K562 (cell line): ENCODE measurements around the gene IL18RAP. TPM values are rescaled to one million over a fixed set of nuclear protein-coding genes. Genes with fewer than 3 reads are reported as not detected.

ENCODE experiments used
- DIDO1 ChIP-seq: fragments of 450-650 bp; IDR thresholded peaks from 2 replicates; pipeline ENCODE4 v1.6.1; 2016; ENCODE audit warnings: low read depth, missing biosample characterization, missing genetic modification characterization
- KAT8 ChIP-seq: fragments of 450-650 bp; IDR thresholded peaks from 2 replicates; pipeline ENCODE4 v1.6.1; 2016; ENCODE audit warnings: low read depth, mild to moderate bottlenecking
- MAFF ChIP-seq: IDR thresholded peaks from 2 replicates; pipeline ENCODE4 v1.6.1; 2012; ENCODE audit warnings: low read length, improper control_type of control experiment
- NBN ChIP-seq: fragments of 450-650 bp; IDR thresholded peaks from 2 replicates; pipeline ENCODE4 v1.6.1; 2016; ENCODE audit warnings: low read depth, mild to moderate bottlenecking
- PTRF ChIP-seq: fragments of 450-650 bp; IDR thresholded peaks from 2 replicates; pipeline ENCODE4 v1.6.1; 2016; ENCODE audit warnings: mild to moderate bottlenecking, missing genetic modification characterization, missing compliant biosample characterization
- SIN3A ChIP-seq, 2 experiments: fragments of 150-350 bp in 1 of 2; IDR thresholded peaks; 2 replicates each; pipeline ENCODE4 v1.6.1; 2011 to 2016; ENCODE audit warnings: borderline replicate concordance in 2 of 2, low read depth in 2 of 2, low read length in 2 of 2, mild to moderate bottlenecking in 2 of 2, moderate library complexity in 2 of 2; ENCODE audit not compliant: control insufficient read depth in 1 of 2
- SRSF3 ChIP-seq: fragments of 200-400 bp; formaldehyde crosslinking; IDR thresholded peaks from 2 replicates; pipeline ENCODE4 v1.6.1; 2016; ENCODE audit warnings: mild to moderate bottlenecking, low read length, moderate library complexity; ENCODE audit not compliant: insufficient read depth
- TAL1 ChIP-seq: fragments of 450-650 bp; IDR thresholded peaks from 2 replicates; pipeline ENCODE4 v1.6.1; 2016; ENCODE audit warnings: mild to moderate bottlenecking
- TCF3 ChIP-seq: sonication (generic); formaldehyde crosslinking; IDR thresholded peaks from 2 replicates; pipeline ENCODE4 v1.4.0; 2020; ENCODE audit warnings: mild to moderate bottlenecking, missing genetic modification reagents
- ZFPM2 ChIP-seq: fragments of 250-450 bp; sonication (Bioruptor Pico); IDR thresholded peaks from 2 replicates; pipeline ENCODE4 v1.5.1; 2022; ENCODE audit warnings: mild to moderate bottlenecking
- ZNF143 ChIP-seq: sonication (generic); formaldehyde crosslinking; IDR thresholded peaks from 2 replicates; pipeline ENCODE4 v1.9.0; 2022; ENCODE audit warnings: mild to moderate bottlenecking, missing genetic modification reagents
- ZNF445 ChIP-seq: fragments of 250-450 bp; sonication (Bioruptor Pico); IDR thresholded peaks from 2 replicates; pipeline ENCODE4 v1.4.0; 2020; ENCODE audit warnings: low read depth, mild to moderate bottlenecking, moderate library complexity
- ZNF699 ChIP-seq: fragments of 250-450 bp; sonication (Bioruptor Pico); IDR thresholded peaks from 2 replicates; pipeline ENCODE4 v1.8.0; 2021; ENCODE audit warnings: mild to moderate bottlenecking, moderate library complexity; ENCODE audit not compliant: insufficient replicate concordance
- ZNF778 ChIP-seq: fragments of 450-650 bp; formaldehyde crosslinking; IDR thresholded peaks from 2 replicates; pipeline ENCODE4 v1.4.0; 2020; ENCODE audit warnings: mild to moderate bottlenecking, moderate library complexity
- ZZZ3 ChIP-seq: fragments of 450-650 bp; IDR thresholded peaks from 2 replicates; pipeline ENCODE4 v1.6.1; 2016; ENCODE audit warnings: antibody characterized with exemption, mild to moderate bottlenecking, moderate library complexity
- polyA plus RNA-seq, 8 experiments: library from polyadenylated mRNA; depleted of rRNA in 4 of 8; stranded (reverse) in 5 of 8; unstranded in 3 of 8; fragments of >200 nt; fragmentation: Nextera tagmentation in 2 of 8; fragmentation: Illumina TruSeq in 1 of 8; extraction: Ambion mirVana in 2 of 8; extraction: Trizol in 1 of 8; gene quantifications; 2 replicates each; pipeline versions ENCODE4 v1.2.1 to v1.2.3, GENCODE V29; 2011 to 2014; ENCODE audit warnings: inconsistent platforms in 1 of 8, missing spikeins in 1 of 8
- total RNA-seq, 7 experiments: library from RNA; depleted of rRNA in 6 of 7; stranded (reverse); fragments of >200 nt in 6 of 7; fragmentation: Illumina TruSeq in 2 of 7; extraction: Trizol in 2 of 7; gene quantifications; 2 replicates each; pipeline versions ENCODE4 v1.2.1 to v1.2.3, GENCODE V29; 2011 to 2021; ENCODE audit warnings: low replicate concordance in 1 of 7
- TF ChIP-seq, protein P1 (sequence below): sonication (generic); formaldehyde crosslinking; IDR thresholded peaks from 2 replicates; pipeline ENCODE4 v1.8.1; 2023; ENCODE audit warnings: mild to moderate bottlenecking, missing genetic modification reagents
- TF ChIP-seq, protein P2 (sequence below): sonication (generic); formaldehyde crosslinking; IDR thresholded peaks from 2 replicates; pipeline ENCODE4 v1.8.1; 2023; ENCODE audit warnings: mild to moderate bottlenecking, missing genetic modification reagents
- TF ChIP-seq, protein P3 (sequence below): fragments of 250-450 bp; sonication (Bioruptor Pico); IDR thresholded peaks from 2 replicates; pipeline ENCODE4 v1.4.0; 2020; ENCODE audit warnings: mild to moderate bottlenecking
- TF ChIP-seq, protein P4 (sequence below): fragments of 450-650 bp; IDR thresholded peaks from 2 replicates; pipeline ENCODE4 v1.6.1; 2018; ENCODE audit warnings: mild to moderate bottlenecking, low read depth; ENCODE audit not compliant: partially characterized antibody
- TF ChIP-seq, protein P5 (sequence below): fragments of 450-650 bp; formaldehyde crosslinking; IDR thresholded peaks from 2 replicates; pipeline ENCODE4 v1.4.0; 2020; ENCODE audit warnings: mild to moderate bottlenecking, moderate library complexity

Gene IL18RAP
- total and polyA plus RNA-seq, 9 of the 15 experiments (the other 6 are each of a cell fraction or from before 2014, with no cell fraction given): 1.1 to 20.5 (median 5.8) TPM

DNA sequence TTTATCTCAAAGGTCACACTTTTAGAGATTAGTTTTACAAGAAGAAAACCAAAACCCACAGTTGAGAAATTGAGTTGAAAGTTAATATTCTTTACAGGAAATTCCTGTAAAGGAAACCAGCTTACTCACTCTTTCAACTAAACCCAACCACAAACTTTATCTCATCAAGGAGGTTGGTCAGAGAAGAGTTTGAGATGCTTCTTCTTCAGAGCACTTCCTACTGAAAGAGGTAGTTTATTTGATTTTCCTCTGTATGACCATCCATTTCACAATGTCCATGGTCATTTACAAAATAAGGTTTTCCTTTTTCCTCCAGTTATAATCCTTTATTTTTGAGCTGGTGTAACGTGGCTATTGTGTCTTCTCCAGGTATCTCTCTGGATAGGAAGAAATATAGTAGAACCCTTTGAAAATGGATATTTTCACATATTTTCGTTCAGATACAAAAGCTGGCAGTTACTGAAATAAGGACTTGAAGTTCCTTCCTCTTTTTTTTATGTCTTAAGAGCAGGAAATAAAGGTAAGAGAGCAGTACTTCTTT, 4.5 kb upstream of the IL18RAP start (continued):
- TF ChIP-seq, protein P1, sequence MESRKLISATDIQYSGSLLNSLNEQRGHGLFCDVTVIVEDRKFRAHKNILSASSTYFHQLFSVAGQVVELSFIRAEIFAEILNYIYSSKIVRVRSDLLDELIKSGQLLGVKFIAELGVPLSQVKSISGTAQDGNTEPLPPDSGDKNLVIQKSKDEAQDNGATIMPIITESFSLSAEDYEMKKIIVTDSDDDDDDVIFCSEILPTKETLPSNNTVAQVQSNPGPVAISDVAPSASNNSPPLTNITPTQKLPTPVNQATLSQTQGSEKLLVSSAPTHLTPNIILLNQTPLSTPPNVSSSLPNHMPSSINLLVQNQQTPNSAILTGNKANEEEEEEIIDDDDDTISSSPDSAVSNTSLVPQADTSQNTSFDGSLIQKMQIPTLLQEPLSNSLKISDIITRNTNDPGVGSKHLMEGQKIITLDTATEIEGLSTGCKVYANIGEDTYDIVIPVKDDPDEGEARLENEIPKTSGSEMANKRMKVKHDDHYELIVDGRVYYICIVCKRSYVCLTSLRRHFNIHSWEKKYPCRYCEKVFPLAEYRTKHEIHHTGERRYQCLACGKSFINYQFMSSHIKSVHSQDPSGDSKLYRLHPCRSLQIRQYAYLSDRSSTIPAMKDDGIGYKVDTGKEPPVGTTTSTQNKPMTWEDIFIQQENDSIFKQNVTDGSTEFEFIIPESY (CRISPR knock-in tag): no peak
- no peak for TF ChIP-seq SIN3A (IDR thresholded peaks at IDR 0.05; ENCODE audit: borderline replicate concordance in 2 of 2, control insufficient read depth in 1 of 2, low read depth in 2 of 2, low read length in 2 of 2)
- TF ChIP-seq MAFF: peak; percentile 63; the same call in 1 of the 2 replicates
- no peak for TF ChIP-seq SRSF3
- no peak for TF ChIP-seq KAT8
- TF ChIP-seq DIDO1 (tag): no peak
- TF ChIP-seq ZZZ3: no peak
- TF ChIP-seq NBN: peak; percentile 62; the same call in 1 of the 2 replicates
- TF ChIP-seq ZNF445 (CRISPR knock-in tag): no peak
- no peak for TF ChIP-seq PTRF
- TF ChIP-seq TAL1: peak; percentile 48
- no peak for TF ChIP-seq ZNF699 (CRISPR knock-in tag)
- TF ChIP-seq TCF3 (CRISPR knock-in tag): peak; percentile 60
- TF ChIP-seq, protein P2, sequence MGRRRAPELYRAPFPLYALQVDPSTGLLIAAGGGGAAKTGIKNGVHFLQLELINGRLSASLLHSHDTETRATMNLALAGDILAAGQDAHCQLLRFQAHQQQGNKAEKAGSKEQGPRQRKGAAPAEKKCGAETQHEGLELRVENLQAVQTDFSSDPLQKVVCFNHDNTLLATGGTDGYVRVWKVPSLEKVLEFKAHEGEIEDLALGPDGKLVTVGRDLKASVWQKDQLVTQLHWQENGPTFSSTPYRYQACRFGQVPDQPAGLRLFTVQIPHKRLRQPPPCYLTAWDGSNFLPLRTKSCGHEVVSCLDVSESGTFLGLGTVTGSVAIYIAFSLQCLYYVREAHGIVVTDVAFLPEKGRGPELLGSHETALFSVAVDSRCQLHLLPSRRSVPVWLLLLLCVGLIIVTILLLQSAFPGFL (CRISPR knock-in tag): no peak
- TF ChIP-seq, protein P3, sequence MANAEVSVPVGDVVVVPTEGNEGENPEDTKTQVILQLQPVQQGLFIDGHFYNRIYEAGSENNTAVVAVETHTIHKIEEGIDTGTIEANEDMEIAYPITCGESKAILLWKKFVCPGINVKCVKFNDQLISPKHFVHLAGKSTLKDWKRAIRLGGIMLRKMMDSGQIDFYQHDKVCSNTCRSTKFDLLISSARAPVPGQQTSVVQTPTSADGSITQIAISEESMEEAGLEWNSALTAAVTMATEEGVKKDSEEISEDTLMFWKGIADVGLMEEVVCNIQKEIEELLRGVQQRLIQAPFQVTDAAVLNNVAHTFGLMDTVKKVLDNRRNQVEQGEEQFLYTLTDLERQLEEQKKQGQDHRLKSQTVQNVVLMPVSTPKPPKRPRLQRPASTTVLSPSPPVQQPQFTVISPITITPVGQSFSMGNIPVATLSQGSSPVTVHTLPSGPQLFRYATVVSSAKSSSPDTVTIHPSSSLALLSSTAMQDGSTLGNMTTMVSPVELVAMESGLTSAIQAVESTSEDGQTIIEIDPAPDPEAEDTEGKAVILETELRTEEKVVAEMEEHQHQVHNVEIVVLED (CRISPR knock-in tag): no peak
- TF ChIP-seq ZNF143 (CRISPR knock-in tag): no peak
- no peak for TF ChIP-seq ZFPM2 (CRISPR knock-in tag)
- no peak for TF ChIP-seq ZNF778 (CRISPR knock-in tag)
- TF ChIP-seq, protein P4, sequence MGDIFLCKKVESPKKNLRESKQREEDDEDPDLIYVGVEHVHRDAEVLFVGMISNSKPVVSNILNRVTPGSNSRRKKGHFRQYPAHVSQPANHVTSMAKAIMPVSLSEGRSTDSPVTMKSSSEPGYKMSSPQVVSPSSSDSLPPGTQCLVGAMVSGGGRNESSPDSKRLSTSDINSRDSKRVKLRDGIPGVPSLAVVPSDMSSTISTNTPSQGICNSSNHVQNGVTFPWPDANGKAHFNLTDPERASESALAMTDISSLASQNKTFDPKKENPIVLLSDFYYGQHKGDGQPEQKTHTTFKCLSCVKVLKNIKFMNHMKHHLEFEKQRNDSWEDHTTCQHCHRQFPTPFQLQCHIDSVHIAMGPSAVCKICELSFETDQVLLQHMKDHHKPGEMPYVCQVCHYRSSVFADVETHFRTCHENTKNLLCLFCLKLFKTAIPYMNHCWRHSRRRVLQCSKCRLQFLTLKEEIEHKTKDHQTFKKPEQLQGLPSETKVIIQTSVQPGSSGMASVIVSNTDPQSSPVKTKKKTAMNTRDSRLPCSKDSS: no peak
- TF ChIP-seq, protein P5, sequence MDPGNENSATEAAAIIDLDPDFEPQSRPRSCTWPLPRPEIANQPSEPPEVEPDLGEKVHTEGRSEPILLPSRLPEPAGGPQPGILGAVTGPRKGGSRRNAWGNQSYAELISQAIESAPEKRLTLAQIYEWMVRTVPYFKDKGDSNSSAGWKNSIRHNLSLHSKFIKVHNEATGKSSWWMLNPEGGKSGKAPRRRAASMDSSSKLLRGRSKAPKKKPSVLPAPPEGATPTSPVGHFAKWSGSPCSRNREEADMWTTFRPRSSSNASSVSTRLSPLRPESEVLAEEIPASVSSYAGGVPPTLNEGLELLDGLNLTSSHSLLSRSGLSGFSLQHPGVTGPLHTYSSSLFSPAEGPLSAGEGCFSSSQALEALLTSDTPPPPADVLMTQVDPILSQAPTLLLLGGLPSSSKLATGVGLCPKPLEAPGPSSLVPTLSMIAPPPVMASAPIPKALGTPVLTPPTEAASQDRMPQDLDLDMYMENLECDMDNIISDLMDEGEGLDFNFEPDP (CRISPR knock-in tag): no peak
